ENCODE measurements around the gene RAPGEF5.

The RAPGEF5 gene

DNA sequence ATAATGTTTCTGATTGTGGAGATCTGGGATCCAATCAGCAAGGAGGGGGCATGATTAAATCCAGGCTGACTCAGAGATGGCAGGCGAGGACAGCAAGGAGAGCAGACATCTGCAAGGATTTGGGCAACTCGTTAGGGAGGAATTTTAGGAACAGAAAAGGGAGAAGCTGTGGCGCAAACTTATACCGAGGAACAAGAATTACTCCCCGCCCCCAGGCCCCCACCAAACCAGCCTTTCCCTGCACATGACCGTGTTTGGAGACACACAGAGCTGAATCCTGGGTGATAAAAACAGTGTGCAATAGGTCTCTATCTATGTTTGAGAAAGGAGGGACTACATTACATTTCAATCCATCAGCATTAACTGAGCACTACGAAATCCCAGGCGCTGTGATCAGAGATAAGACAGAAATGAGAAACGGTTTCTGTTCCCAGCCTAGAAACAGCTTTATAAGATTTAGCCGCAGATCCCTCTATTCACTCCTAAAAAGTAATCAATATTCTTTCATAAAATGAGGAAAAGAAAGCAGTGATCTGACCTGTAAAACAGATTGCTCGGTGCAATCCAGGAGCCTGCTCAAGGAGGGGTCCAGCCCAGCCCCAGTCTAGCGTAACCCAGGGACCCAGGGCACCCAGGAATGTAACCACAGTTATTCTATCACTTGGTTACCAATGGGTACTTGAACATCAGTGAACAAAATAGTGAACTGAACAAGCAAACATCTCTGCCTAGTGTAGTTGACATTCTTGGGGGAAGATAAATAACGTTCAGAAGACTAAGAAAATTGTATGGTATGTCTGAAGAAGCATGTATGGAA lies 37.2 kb upstream of the RAPGEF5 start:
- Mint-ChIP-seq H3K27me3 (no peaks in the 10 kb centered on the region), H3K27ac (ENCODE audit: low read depth) (no peak overlapping the region), H3K4me3 (no peak overlapping the region), H3K4me1 (peaks cover 6% of the 10 kb centered on the region), H3K36me3 (ENCODE audit: insufficient read depth) (no peaks in the 10 kb centered on the region), H3K9me3 (no peaks in the 10 kb centered on the region)
- no peak for DNase-seq (ENCODE audit: low spot score in 2 of 2)
- no peak for ATAC-seq (replicated peaks; ENCODE audit: extremely low read depth, poor library complexity, severe bottlenecking)

- Mint-ChIP-seq H3K4me3 (no peak overlapping the region), H3K27ac (ENCODE audit: low read depth) (no peak overlapping the region), H3K36me3 (ENCODE audit: insufficient read depth) (no peaks in the 10 kb centered on the region), H3K27me3 (peaks cover 13% of the 10 kb centered on the region), H3K4me1 (peaks cover 6% of the 10 kb centered on the region), H3K9me3 (no peaks in the 10 kb centered on the region)
- DNase-seq (ENCODE audit: low spot score in 2 of 2) (no peak), ATAC-seq (replicated peaks; ENCODE audit: extremely low read depth, poor library complexity, severe bottlenecking) (no peak)
These were observed 33.6 kb upstream of the RAPGEF5 start for GRCh38 chr7:22390516-22390915.

DNA sequence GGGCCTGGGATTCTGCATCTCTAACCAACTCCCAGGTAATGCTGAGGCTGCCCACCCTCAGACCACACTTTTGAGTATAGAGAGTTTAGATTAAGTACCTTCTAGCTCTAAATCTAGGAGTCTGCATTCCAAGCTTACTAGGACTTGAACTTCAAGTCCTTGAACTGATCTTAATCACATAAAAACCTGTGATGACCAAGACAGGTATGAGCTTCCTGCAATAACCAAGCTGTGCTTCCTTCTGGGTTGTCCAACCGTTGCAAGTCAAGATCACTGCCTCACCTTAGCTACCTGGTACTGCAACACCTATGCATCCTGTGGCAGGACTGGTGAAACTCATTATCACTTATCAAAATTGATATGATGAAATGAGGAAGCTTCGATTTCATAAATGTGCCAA lies 32.9 kb upstream of the RAPGEF5 start:
- H3K4me1 Mint-ChIP-seq: peaks cover 6% of the 10 kb centered on the region
- ATAC-seq (replicated peaks; ENCODE audit: extremely low read depth, poor library complexity, severe bottlenecking): no peak
- H3K4me3 Mint-ChIP-seq: no peak overlapping the region

GRCh38 chr7:22387583-22387982 lies 30.6 kb upstream of the RAPGEF5 start:
- no peaks in the 10 kb centered on the region for H3K36me3 Mint-ChIP-seq (ENCODE audit: insufficient read depth)
- H3K9me3 Mint-ChIP-seq: no peaks in the 10 kb centered on the region
- H3K4me1 Mint-ChIP-seq: peaks cover 6% of the 10 kb centered on the region
- peaks cover 20% of the 10 kb centered on the region for H3K27me3 Mint-ChIP-seq
- DNase-seq (ENCODE audit: low spot score in 2 of 2) (no peak), ATAC-seq (replicated peaks; ENCODE audit: extremely low read depth, poor library complexity, severe bottlenecking) (no peak)
- H3K27ac Mint-ChIP-seq (ENCODE audit: low read depth): no peak overlapping the region
- H3K4me3 Mint-ChIP-seq: no peak overlapping the region

More for the DNA sequence above, 32.9 kb upstream of the RAPGEF5 start:
- no peak overlapping the region for H3K27ac Mint-ChIP-seq (ENCODE audit: low read depth)
- H3K27me3 Mint-ChIP-seq: peaks cover 19% of the 10 kb centered on the region
- DNase-seq (ENCODE audit: low spot score in 2 of 2): no peak
- no peaks in the 10 kb centered on the region for H3K36me3 Mint-ChIP-seq (ENCODE audit: insufficient read depth)
- H3K9me3 Mint-ChIP-seq: no peaks in the 10 kb centered on the region

DNA sequence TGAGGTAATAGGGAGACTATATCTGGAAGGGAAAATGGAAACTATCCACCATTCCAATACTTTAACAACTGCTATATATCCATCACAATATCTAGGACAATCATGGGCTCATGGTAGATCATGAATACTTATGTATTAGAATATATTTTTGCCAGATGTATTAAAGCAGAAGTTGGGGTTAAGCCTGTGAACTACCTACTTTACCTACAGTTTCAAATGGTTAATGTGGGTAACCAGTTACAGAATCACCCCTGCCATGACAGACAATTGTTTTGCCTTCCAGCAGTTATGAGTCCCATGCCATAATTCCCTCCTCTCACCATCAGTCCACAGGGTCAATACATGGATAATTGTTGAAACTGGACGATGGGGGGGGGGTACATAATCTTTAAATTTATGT lies 29.9 kb upstream of the RAPGEF5 start:
- DNase-seq (ENCODE audit: low spot score in 2 of 2) (no peak), ATAC-seq (replicated peaks; ENCODE audit: extremely low read depth, poor library complexity, severe bottlenecking) (no peak)
- Mint-ChIP-seq H3K36me3 (ENCODE audit: insufficient read depth) (no peaks in the 10 kb centered on the region), H3K27me3 (peaks cover 20% of the 10 kb centered on the region), H3K4me1 (peaks cover 6% of the 10 kb centered on the region), H3K9me3 (no peaks in the 10 kb centered on the region), H3K4me3 (no peak overlapping the region), H3K27ac (ENCODE audit: low read depth) (no peak overlapping the region)

DNA sequence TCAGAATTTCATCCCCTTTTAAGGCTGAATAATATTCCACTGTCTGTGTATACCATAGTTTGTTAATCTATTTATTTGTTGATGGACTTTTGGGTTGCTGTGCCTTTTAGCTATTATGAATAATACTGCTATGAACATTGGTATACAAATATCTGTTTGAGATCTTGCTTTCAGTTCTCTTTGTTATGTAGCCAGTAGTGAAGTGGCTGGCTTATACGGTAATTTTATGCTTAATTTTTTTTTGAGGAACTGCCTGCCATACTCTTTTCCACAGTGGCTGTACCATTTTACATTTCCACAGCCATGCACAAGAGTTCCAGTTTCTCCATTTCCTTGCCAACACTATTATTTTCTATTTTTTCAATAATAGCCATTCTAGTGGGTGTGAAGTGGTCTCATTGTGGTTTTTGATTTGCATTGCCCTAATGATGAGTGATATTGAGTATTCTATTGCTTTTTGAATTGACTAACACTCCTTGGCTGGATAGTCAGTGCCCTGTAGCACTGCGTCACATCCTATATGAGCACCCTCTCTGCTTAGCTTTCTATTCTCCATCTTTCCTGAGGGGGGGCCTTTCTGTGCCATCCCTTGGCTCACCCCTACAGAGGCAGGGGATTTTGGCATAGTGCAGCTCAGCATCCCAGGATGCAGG lies 29.4 kb upstream of the RAPGEF5 start:
- DNase-seq (ENCODE audit: low spot score in 2 of 2) (no peak), ATAC-seq (replicated peaks; ENCODE audit: extremely low read depth, poor library complexity, severe bottlenecking) (no peak)
- Mint-ChIP-seq H3K4me1 (peaks cover 6% of the 10 kb centered on the region), H3K27ac (ENCODE audit: low read depth) (no peak overlapping the region), H3K36me3 (ENCODE audit: insufficient read depth) (no peaks in the 10 kb centered on the region), H3K27me3 (peaks cover 24% of the 10 kb centered on the region), H3K4me3 (no peak overlapping the region), H3K9me3 (no peaks in the 10 kb centered on the region)

GRCh38 chr7:22385326-22385725 lies 28.4 kb upstream of the RAPGEF5 start:
- no peak overlapping the region for H3K4me3 Mint-ChIP-seq
- H3K27ac Mint-ChIP-seq (ENCODE audit: low read depth): no peak overlapping the region
- no peaks in the 10 kb centered on the region for H3K9me3 Mint-ChIP-seq
- DNase-seq (ENCODE audit: low spot score in 2 of 2) (no peak), ATAC-seq (replicated peaks; ENCODE audit: extremely low read depth, poor library complexity, severe bottlenecking) (no peak)
- peaks cover 34% of the 10 kb centered on the region for H3K27me3 Mint-ChIP-seq
- no peaks in the 10 kb centered on the region for H3K36me3 Mint-ChIP-seq (ENCODE audit: insufficient read depth)
- H3K4me1 Mint-ChIP-seq: peaks cover 1% of the 10 kb centered on the region

- Mint-ChIP-seq H3K27me3 (peaks cover 26% of the 10 kb centered on the region), H3K9me3 (no peaks in the 10 kb centered on the region), H3K36me3 (ENCODE audit: insufficient read depth) (no peaks in the 10 kb centered on the region), H3K27ac (ENCODE audit: low read depth) (no peak overlapping the region), H3K4me1 (no peaks in the 10 kb centered on the region), H3K4me3 (no peak overlapping the region)
- ATAC-seq (replicated peaks; ENCODE audit: extremely low read depth, poor library complexity, severe bottlenecking): no peak
- no peak for DNase-seq (ENCODE audit: low spot score in 2 of 2)
These were observed 23.4 kb upstream of the RAPGEF5 start for GRCh38 chr7:22380333-22380732.

GRCh38 chr7:22378199-22378980 lies 21.4 kb upstream of the RAPGEF5 start:
- no peak for ATAC-seq (replicated peaks; ENCODE audit: extremely low read depth, poor library complexity, severe bottlenecking)
- Mint-ChIP-seq H3K27me3 (peaks cover 20% of the 10 kb centered on the region), H3K9me3 (no peaks in the 10 kb centered on the region), H3K4me1 (no peaks in the 10 kb centered on the region), H3K4me3 (no peak overlapping the region), H3K27ac (ENCODE audit: low read depth) (no peak overlapping the region), H3K36me3 (ENCODE audit: insufficient read depth) (no peaks in the 10 kb centered on the region)
- DNase-seq (ENCODE audit: low spot score in 2 of 2): no peak

- Mint-ChIP-seq H3K9me3 (no peaks in the 10 kb centered on the region), H3K36me3 (ENCODE audit: insufficient read depth) (no peaks in the 10 kb centered on the region), H3K4me1 (no peaks in the 10 kb centered on the region), H3K27ac (ENCODE audit: low read depth) (no peak overlapping the region), H3K4me3 (no peak overlapping the region), H3K27me3 (peaks cover 20% of the 10 kb centered on the region)
- DNase-seq (ENCODE audit: low spot score in 2 of 2) (no peak), ATAC-seq (replicated peaks; ENCODE audit: extremely low read depth, poor library complexity, severe bottlenecking) (no peak)
These were observed 20.7 kb upstream of the RAPGEF5 start for GRCh38 chr7:22377703-22378102.

DNA sequence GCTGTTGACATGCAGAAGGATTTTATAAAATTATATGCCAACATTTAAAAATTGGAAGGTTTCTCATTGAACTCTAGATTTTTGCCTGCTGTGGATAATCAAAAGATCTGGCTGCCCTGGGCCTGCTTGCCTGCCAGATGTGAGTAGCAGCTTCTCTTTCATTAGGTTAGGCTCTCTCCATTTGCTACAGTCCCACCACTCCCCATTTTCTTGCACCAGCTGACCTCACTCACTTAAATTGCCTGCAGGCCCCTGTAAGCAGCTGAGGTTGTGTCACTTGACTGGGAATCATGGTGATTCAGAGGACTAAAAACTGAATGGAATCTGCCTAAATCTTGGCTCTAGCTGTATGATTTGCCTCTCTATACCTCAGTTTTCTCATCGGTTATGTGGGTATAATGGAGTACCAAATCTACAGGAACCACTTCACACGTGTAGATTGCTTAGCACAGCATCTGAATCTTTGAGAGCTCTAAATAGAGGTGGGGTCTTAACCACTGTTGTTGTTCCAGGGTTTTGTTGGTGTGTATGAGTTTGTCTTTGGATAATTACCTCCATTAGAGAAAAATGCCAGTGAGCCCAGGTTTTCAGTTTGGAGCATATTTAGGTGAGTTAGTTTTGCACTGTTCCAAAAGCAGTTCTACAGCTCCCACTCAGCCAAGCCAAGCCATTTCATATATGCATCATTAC lies 18.6 kb upstream of the RAPGEF5 start:
- H3K27me3 Mint-ChIP-seq: peaks cover 9% of the 10 kb centered on the region
- H3K4me3 Mint-ChIP-seq: no peak overlapping the region
- ATAC-seq (replicated peaks; ENCODE audit: extremely low read depth, poor library complexity, severe bottlenecking) (no peak), DNase-seq (ENCODE audit: low spot score in 2 of 2) (no peak)
- no peaks in the 10 kb centered on the region for H3K9me3 Mint-ChIP-seq
- H3K4me1 Mint-ChIP-seq: no peaks in the 10 kb centered on the region
- no peaks in the 10 kb centered on the region for H3K36me3 Mint-ChIP-seq (ENCODE audit: insufficient read depth)
- no peak overlapping the region for H3K27ac Mint-ChIP-seq (ENCODE audit: low read depth)

- Mint-ChIP-seq H3K4me1 (no peaks in the 10 kb centered on the region), H3K27me3 (peaks cover 8% of the 10 kb centered on the region)
- DNase-seq (ENCODE audit: low spot score in 2 of 2): no peak
These were observed 17.0 kb upstream of the RAPGEF5 start for GRCh38 chr7:22373911-22374310.

More at GRCh38 chr7:22373911-22374310, 17.0 kb upstream of the RAPGEF5 start:
- H3K36me3 Mint-ChIP-seq (ENCODE audit: insufficient read depth): no peaks in the 10 kb centered on the region
- no peak overlapping the region for H3K27ac Mint-ChIP-seq (ENCODE audit: low read depth)
- H3K4me3 Mint-ChIP-seq: no peak overlapping the region
- H3K9me3 Mint-ChIP-seq: no peaks in the 10 kb centered on the region
- ATAC-seq (replicated peaks; ENCODE audit: extremely low read depth, poor library complexity, severe bottlenecking): no peak

All from central memory CD8-positive, alpha-beta T cell (primary cell).